GM23248 (cell line): ENCODE results near the gene TTLL8. TPM values are rescaled to one million over a fixed set of nuclear protein-coding genes. Genes with fewer than 3 reads are reported as not detected.

Source experiments
- DNase-seq: peaks from one replicate; pipeline ENCODE4 v3.0.0-alpha.2; 2015
- H2AFZ ChIP-seq: fragments of 200-600 bp; sonication (generic); 2 replicates; pipeline ENCODE4 v1.6.1; 2016; ENCODE audit warnings: antibody characterized with exemption
- H3F3A ChIP-seq: fragments of 200-600 bp; sonication (generic); 2 replicates; pipeline ENCODE4 v1.6.1; 2016; ENCODE audit warnings: mild to moderate bottlenecking, antibody characterized with exemption, mixed run types; ENCODE audit not compliant: insufficient read depth
- H3K27ac ChIP-seq: fragments of 200-600 bp; sonication (generic); 2 replicates; pipeline ENCODE4 v1.5.1; 2016; ENCODE audit warnings: mild to moderate bottlenecking
- H3K27me3 ChIP-seq: fragments of 200-600 bp; sonication (generic); replicated peaks from 2 replicates; pipeline ENCODE4 v1.6.1; 2016; ENCODE audit warnings: mild to moderate bottlenecking; ENCODE audit not compliant: insufficient read depth
- H3K36me3 ChIP-seq: fragments of 200-600 bp; sonication (generic); 2 replicates; pipeline ENCODE4 v1.6.1; 2016; ENCODE audit warnings: low read depth, mild to moderate bottlenecking
- H3K4me1 ChIP-seq: fragments of 200-600 bp; sonication (generic); 2 replicates; pipeline ENCODE4 v1.6.1; 2016; ENCODE audit warnings: mild to moderate bottlenecking; ENCODE audit not compliant: insufficient read depth
- H3K4me2 ChIP-seq: fragments of 200-600 bp; sonication (generic); one replicate; pipeline ENCODE4 v1.6.1; 2016; ENCODE audit warnings: mild to moderate bottlenecking; ENCODE audit not compliant: unreplicated experiment
- H3K4me3 ChIP-seq: fragments of 200-600 bp; sonication (generic); 2 replicates; pipeline ENCODE4 v1.5.1; 2016; ENCODE audit warnings: mild to moderate bottlenecking
- H3K79me2 ChIP-seq: fragments of 200-600 bp; sonication (generic); 2 replicates; pipeline ENCODE4 v1.6.1; 2016; ENCODE audit warnings: mild to moderate bottlenecking; ENCODE audit not compliant: insufficient read depth
- H3K9ac ChIP-seq: fragments of 200-600 bp; sonication (generic); 2 replicates; pipeline ENCODE4 v1.6.1; 2016; ENCODE audit warnings: mild to moderate bottlenecking
- H3K9me2 ChIP-seq: fragments of 200-600 bp; sonication (generic); 2 replicates; pipeline ENCODE4 v1.6.1; 2016; ENCODE audit warnings: mixed run types, mild to moderate bottlenecking, moderate library complexity; ENCODE audit not compliant: insufficient read depth
- H3K9me3 ChIP-seq: fragments of 200-600 bp; sonication (generic); one replicate; pipeline ENCODE4 v1.6.1; 2017; ENCODE audit warnings: low read depth
- H4K20me1 ChIP-seq: fragments of 200-600 bp; sonication (generic); 2 replicates; pipeline ENCODE4 v1.6.0; 2016; ENCODE audit not compliant: insufficient read depth
- EZH2 ChIP-seq: fragments of 200-600 bp; sonication (generic); IDR thresholded peaks from 2 replicates; pipeline ENCODE4 v1.6.1; 2018; ENCODE audit warnings: antibody characterized with exemption, mild to moderate bottlenecking; ENCODE audit not compliant: insufficient read depth, poor library complexity, severe bottlenecking
- EZH2phosphoT487 ChIP-seq: fragments of 200-600 bp; sonication (generic); IDR thresholded peaks from 2 replicates; pipeline ENCODE4 v1.6.1; 2018; ENCODE audit warnings: antibody characterized with exemption, moderate library complexity, mild to moderate bottlenecking, low read depth; ENCODE audit not compliant: insufficient read depth
- WGBS, 2 experiments: methylation state at CpG; one replicate each; pipeline ENCODE4 v1.1.6; 2015 to 2017; ENCODE audit warnings: low lambda C conversion rate in 2 of 2, low coverage in 1 of 2; ENCODE audit errors: missing lambda C conversion rate in 2 of 2; 5-methylcytosine and 5-hydroxymethylcytosine counted together
- in situ Hi-C: fragments of 300-500 bp; cut with MboI; formaldehyde crosslinking; loops from 2 replicates; pipeline ENCODE4 v1.15.0; 2020
- polyA plus RNA-seq: library from polyadenylated mRNA; unstranded; fragments of >200 nt; fragmentation: Nextera tagmentation; extraction: Ambion mirVana; gene quantifications from 2 replicates; pipeline ENCODE4 v1.2.1, GENCODE V29; 2016
- total RNA-seq: library from RNA; depleted of rRNA; stranded (reverse); fragments of >200 nt; shearing (Covaris generic); gene quantifications from 2 replicates; pipeline ENCODE4 v1.2.3, GENCODE V29; 2014

Gene TTLL8
- total and polyA plus RNA-seq, 2 experiments from 2014 or later = not detected

DNA sequence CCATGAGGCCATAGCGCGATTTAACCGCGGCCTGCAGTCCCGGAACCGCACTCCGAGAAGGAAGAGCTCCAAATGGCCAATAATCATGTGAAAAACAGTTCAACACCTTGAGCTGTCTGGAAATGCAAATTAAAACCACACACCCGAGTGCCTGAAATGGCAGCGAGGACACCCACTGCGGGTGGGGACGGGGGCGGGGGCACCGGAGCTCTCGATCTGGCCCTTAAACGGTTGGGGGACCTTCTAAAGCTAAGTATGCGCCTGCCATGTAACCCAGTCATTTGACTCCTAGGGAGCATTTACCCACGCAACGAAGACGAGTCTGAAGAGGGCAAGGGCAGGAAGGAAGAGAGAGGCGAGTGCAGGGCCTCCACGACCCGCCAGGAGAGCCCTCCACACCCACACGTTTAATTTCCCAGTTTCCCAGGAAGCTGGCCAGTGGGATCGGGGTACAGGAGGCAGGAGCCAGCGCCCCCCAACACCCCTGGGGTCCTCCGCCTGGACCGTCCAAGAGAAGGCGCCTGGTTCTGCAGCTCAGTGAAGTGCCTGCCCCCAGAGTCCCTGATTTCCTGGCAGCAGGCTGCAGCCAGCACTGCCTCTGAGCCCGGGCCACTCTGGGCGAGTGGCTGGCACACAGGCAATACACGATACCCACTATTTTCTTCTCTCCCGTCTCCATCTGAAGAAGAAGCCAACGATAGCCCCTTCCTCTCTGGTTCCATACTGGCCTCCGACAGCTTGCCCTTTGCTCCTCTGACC is 1.7 kb downstream of the TTLL8 start:
- H3K79me2 ChIP-seq = no peaks in the 10 kb centered on the region
- H3K9me2 ChIP-seq = no peaks in the 10 kb centered on the region
- no peaks in the 10 kb centered on the region for H4K20me1 ChIP-seq
- H3K4me1 ChIP-seq = no peaks in the 10 kb centered on the region
- in situ Hi-C loops = no loop called here
- TF ChIP-seq EZH2 = no peak
- H3K27ac ChIP-seq = no peak overlapping the region
- H3K9me3 ChIP-seq = no peaks in the 10 kb centered on the region
- H2AFZ ChIP-seq = no peak overlapping the region
- H3F3A ChIP-seq = no peaks in the 10 kb centered on the region
- H3K27me3 ChIP-seq = peaks cover 29% of the 10 kb centered on the region
- WGBS, 2 experiments = 62 to 65% methylated on average over 31 to 33 of the region's 34 CpGs
- no peak for DNase-seq
- no peaks in the 10 kb centered on the region for H3K36me3 ChIP-seq
- no peak overlapping the region for H3K4me3 ChIP-seq
- H3K4me2 ChIP-seq = no peak overlapping the region
- H3K9ac ChIP-seq = no peak overlapping the region

DNA sequence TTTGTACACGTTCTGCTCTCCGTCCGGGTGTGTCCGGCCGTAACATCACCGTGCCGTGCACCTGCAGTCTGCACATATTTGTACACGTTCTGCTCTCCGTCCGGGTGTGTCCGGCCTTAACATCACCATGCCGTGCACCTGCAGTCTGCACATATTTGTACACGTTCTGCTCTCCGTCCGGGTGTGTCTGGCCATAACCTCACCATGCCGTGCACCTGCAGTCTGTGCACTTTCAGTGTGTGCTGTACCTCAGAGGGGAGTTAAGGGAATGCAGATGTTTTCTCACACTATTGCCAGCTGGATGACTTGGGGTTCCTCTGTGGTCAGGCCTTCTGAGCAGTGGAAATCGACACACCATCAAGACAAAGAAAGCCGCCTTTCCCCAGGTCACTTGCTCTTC is 4.2 kb downstream of the TTLL8 start:
- Histone ChIP-seq H3F3A (no peaks in the 10 kb centered on the region), H3K27me3 (peaks cover 11% of the 10 kb centered on the region), H2AFZ (no peak overlapping the region), H3K4me2 (no peak overlapping the region), H3K9me2 (no peaks in the 10 kb centered on the region), H4K20me1 (no peaks in the 10 kb centered on the region), H3K27ac (no peak overlapping the region), H3K79me2 (no peaks in the 10 kb centered on the region), H3K9me3 (no peaks in the 10 kb centered on the region), H3K4me1 (no peaks in the 10 kb centered on the region), H3K4me3 (no peak overlapping the region), H3K9ac (no peak overlapping the region), H3K36me3 (no peaks in the 10 kb centered on the region)
- in situ Hi-C loops = no loop called here
- TF ChIP-seq EZH2 (no peak), EZH2phosphoT487 (no peak)
- 76 to 78% methylated on average over 18 of the region's 18 CpGs for WGBS, 2 experiments
- no peak for DNase-seq

DNA sequence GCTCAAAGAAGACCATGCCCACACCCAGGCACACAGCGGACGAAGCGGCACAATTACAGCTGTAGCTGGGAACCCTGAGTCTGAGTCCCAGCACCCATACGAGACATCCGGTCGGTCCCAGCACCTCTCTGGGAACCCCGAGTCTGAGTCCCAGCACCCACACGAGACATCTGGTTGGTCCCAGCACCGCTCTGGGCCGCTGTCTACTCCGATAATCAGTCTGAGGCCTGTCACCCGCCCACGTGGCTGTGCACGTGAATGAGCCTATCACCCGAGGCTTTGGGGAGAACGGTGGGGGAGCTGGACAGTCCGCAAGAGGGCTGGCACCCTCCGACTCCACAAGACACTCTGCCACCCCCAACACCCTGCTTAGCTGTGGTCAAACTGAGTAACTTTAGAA is 6.2 kb downstream of the TTLL8 start:
- Histone ChIP-seq H3F3A (no peaks in the 10 kb centered on the region), H3K9me3 (no peaks in the 10 kb centered on the region), H3K9me2 (no peaks in the 10 kb centered on the region), H4K20me1 (no peaks in the 10 kb centered on the region), H2AFZ (no peak overlapping the region), H3K27ac (no peak overlapping the region), H3K36me3 (no peaks in the 10 kb centered on the region), H3K27me3 (peaks cover 8% of the 10 kb centered on the region; the same call in 1 of the 2 replicates), H3K4me1 (no peaks in the 10 kb centered on the region), H3K4me3 (no peak overlapping the region), H3K9ac (no peak overlapping the region), H3K4me2 (no peak overlapping the region), H3K79me2 (no peaks in the 10 kb centered on the region)
- TF ChIP-seq EZH2phosphoT487 = no peak
- 61 to 65% methylated on average over 14 to 18 of the region's 18 CpGs for WGBS, 2 experiments
- no peak for DNase-seq
- in situ Hi-C loops = no loop called here

DNA sequence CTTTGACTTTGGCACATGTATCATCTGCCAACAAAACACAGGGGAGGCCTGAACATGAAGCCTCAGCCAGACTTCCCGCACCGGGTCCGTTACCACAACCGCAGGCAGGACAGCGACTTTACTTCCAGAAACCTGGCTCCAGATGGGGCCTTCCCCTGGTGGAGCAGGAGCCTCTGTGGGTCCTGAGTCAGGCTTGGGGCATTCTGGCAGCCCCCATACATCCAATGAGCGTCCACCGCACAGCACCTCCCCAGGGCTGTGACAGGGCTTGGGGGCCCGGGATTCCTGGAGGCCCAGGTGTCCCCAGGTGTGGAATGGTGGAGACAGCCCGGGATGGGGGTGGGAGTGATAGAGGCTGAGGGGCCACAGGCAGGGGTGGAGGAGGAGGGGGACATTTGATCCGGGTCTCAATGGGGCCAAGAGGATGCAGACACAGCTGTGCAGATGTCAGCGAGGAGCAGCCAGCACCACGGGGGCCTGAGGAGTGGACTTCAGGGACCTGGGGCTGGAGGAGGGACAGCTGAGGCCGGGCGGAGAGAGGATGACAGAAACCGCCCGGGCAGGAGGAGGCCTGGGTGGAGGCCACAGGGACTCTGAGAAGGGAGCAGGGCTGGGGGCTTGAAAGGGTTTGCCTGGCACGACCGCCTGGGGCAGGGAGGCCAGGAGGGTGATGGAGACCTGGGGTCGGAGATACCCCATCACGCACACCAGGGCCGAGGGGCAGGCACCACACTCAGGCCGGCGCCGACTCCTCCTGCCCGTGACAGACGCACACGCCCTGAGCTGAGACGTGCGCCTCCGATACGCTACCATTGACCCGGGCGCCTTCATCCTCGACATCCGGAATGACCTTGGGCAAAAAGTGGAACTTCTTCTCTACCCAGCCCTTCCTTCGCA is 8.6 kb downstream of the TTLL8 start:
- in situ Hi-C loops = no loop called here
- DNase-seq = no peak
- no peak for TF ChIP-seq EZH2
- no peak overlapping the region for H2AFZ ChIP-seq
- H3K4me2 ChIP-seq = no peak overlapping the region
- H3K27ac ChIP-seq = no peak overlapping the region
- H3K9ac ChIP-seq = no peak overlapping the region
- no peaks in the 10 kb centered on the region for H3K27me3 ChIP-seq
- no peaks in the 10 kb centered on the region for H3K9me3 ChIP-seq
- H4K20me1 ChIP-seq = no peaks in the 10 kb centered on the region
- no peaks in the 10 kb centered on the region for H3K36me3 ChIP-seq
- no peaks in the 10 kb centered on the region for H3K79me2 ChIP-seq
- H3K9me2 ChIP-seq = no peaks in the 10 kb centered on the region
- H3K4me3 ChIP-seq = no peak overlapping the region
- WGBS, 2 experiments = 65 to 66% methylated on average over 30 to 36 of the region's 36 CpGs
- H3F3A ChIP-seq = no peaks in the 10 kb centered on the region
- H3K4me1 ChIP-seq = no peaks in the 10 kb centered on the region
